HepG2 (cell line): Measurements from ENCODE around the gene EHD1. TPM values are rescaled to one million over a fixed set of nuclear protein-coding genes. Genes with fewer than 3 reads are reported as not detected.

Experiments
- CHD2 ChIP-seq: IDR thresholded peaks from 2 replicates; pipeline ENCODE4 v1.6.1; 2011; ENCODE audit warnings: low read depth, low read length, improper control_type of control experiment
- DMAP1 ChIP-seq: IDR thresholded peaks from 2 replicates; pipeline ENCODE4 v1.6.1; 2016
- EEA1 ChIP-seq: sonication (generic); formaldehyde crosslinking; IDR thresholded peaks from 2 replicates; pipeline ENCODE4 v1.5.1; 2020; ENCODE audit warnings: mild to moderate bottlenecking, missing genetic modification reagents, borderline replicate concordance
- HES4 ChIP-seq: sonication (generic); formaldehyde crosslinking; IDR thresholded peaks from 2 replicates; pipeline ENCODE4 v1.9.0; 2021; ENCODE audit warnings: mild to moderate bottlenecking, missing genetic modification reagents, borderline replicate concordance
- MAX ChIP-seq: IDR thresholded peaks from 2 replicates; pipeline ENCODE4 v1.6.1; 2012; ENCODE audit warnings: inconsistent platforms
- PRDM10 ChIP-seq: sonication (generic); formaldehyde crosslinking; IDR thresholded peaks from 2 replicates; pipeline ENCODE4 v1.4.0; 2020; ENCODE audit warnings: low read depth, missing genetic modification reagents
- SNAPC5 ChIP-seq: sonication (generic); formaldehyde crosslinking; IDR thresholded peaks from 2 replicates; pipeline ENCODE4 v1.8.1; 2023; ENCODE audit warnings: mild to moderate bottlenecking, missing genetic modification reagents, borderline replicate concordance
- SP2 ChIP-seq: sonication (generic); formaldehyde crosslinking; IDR thresholded peaks from 2 replicates; pipeline ENCODE4 v1.5.1; 2020; ENCODE audit warnings: mild to moderate bottlenecking, missing genetic modification reagents
- TFDP2 ChIP-seq: sonication (generic); formaldehyde crosslinking; IDR thresholded peaks from 2 replicates; pipeline ENCODE4 v1.4.0; 2020; ENCODE audit warnings: missing genetic modification reagents
- WIZ ChIP-seq: sonication (generic); formaldehyde crosslinking; IDR thresholded peaks from 2 replicates; pipeline ENCODE4 v1.5.1; 2020; ENCODE audit warnings: mild to moderate bottlenecking, missing genetic modification reagents
- ZBTB7A ChIP-seq: sonication (generic); formaldehyde crosslinking; IDR thresholded peaks from 2 replicates; pipeline ENCODE4 v1.8.0; 2022; ENCODE audit warnings: mild to moderate bottlenecking, missing genetic modification reagents
- ZFP90 ChIP-seq: sonication (generic); formaldehyde crosslinking; IDR thresholded peaks from 2 replicates; pipeline ENCODE4 v1.8.0; 2022; ENCODE audit warnings: missing genetic modification reagents, mild to moderate bottlenecking, inconsistent platforms, borderline replicate concordance
- ZFY ChIP-seq: sonication (generic); formaldehyde crosslinking; IDR thresholded peaks from 2 replicates; pipeline ENCODE4 v1.4.0; 2020; ENCODE audit warnings: missing genetic modification reagents
- ZNF331 ChIP-seq: sonication (generic); formaldehyde crosslinking; IDR thresholded peaks from 2 replicates; pipeline ENCODE4 v1.4.0; 2020; ENCODE audit warnings: missing genetic modification reagents
- ZNF530 ChIP-seq: sonication (generic); formaldehyde crosslinking; IDR thresholded peaks from 2 replicates; pipeline ENCODE4 v1.5.0; 2020; ENCODE audit warnings: low read depth, mild to moderate bottlenecking, missing genetic modification reagents
- ZNF556 ChIP-seq: sonication (generic); formaldehyde crosslinking; IDR thresholded peaks from 2 replicates; pipeline ENCODE4 v1.4.0; 2020; ENCODE audit warnings: mild to moderate bottlenecking, missing genetic modification reagents, borderline replicate concordance
- ZNF768 ChIP-seq: sonication (generic); formaldehyde crosslinking; IDR thresholded peaks from 2 replicates; pipeline ENCODE4 v1.4.0; 2020; ENCODE audit warnings: missing genetic modification reagents
- ZNF780A ChIP-seq: sonication (generic); formaldehyde crosslinking; IDR thresholded peaks from 2 replicates; pipeline ENCODE4 v1.8.0; 2022; ENCODE audit warnings: mild to moderate bottlenecking, missing genetic modification reagents, moderate library complexity
- ZNF879 ChIP-seq: sonication (generic); formaldehyde crosslinking; IDR thresholded peaks from 2 replicates; pipeline ENCODE4 v1.8.1; 2023; ENCODE audit warnings: missing genetic modification reagents
- polyA plus RNA-seq, 8 experiments: library from polyadenylated mRNA; depleted of rRNA in 3 of 8; stranded (reverse) in 7 of 8; unstranded in 1 of 8; fragments of >200 nt; fragmentation: Illumina TruSeq in 4 of 8; extraction: Trizol in 4 of 8; gene quantifications; 2 replicates each; pipeline versions ENCODE4 v1.2.1 to v1.2.3, GENCODE V29; 2011 to 2016; ENCODE audit warnings: low read depth in 4 of 8, missing spikeins in 1 of 8, mixed read lengths in 1 of 8; ENCODE audit not compliant: insufficient read depth in 1 of 8
- total RNA-seq, 5 experiments: library from RNA; depleted of rRNA; stranded (reverse); fragments of >200 nt; fragmentation: Illumina TruSeq; extraction: Trizol; gene quantifications; 2 replicates each; pipeline ENCODE4 v1.2.3, GENCODE V29; 2016; ENCODE audit warnings: low read depth in 1 of 5
- TF ChIP-seq, protein P1 (sequence below): IDR thresholded peaks from 2 replicates; pipeline ENCODE4 v1.6.1; 2016; ENCODE audit warnings: mild to moderate bottlenecking
- TF ChIP-seq, protein P2 (sequence below): sonication (generic); formaldehyde crosslinking; IDR thresholded peaks from 2 replicates; pipeline ENCODE4 v1.5.0; 2020; ENCODE audit warnings: missing genetic modification reagents

Gene EHD1
- total and polyA plus RNA-seq, 2 of the 13 experiments (the other 11 are each of a cell fraction or from before 2014, with no cell fraction given) = 23.6 to 26.6 TPM

DNA sequence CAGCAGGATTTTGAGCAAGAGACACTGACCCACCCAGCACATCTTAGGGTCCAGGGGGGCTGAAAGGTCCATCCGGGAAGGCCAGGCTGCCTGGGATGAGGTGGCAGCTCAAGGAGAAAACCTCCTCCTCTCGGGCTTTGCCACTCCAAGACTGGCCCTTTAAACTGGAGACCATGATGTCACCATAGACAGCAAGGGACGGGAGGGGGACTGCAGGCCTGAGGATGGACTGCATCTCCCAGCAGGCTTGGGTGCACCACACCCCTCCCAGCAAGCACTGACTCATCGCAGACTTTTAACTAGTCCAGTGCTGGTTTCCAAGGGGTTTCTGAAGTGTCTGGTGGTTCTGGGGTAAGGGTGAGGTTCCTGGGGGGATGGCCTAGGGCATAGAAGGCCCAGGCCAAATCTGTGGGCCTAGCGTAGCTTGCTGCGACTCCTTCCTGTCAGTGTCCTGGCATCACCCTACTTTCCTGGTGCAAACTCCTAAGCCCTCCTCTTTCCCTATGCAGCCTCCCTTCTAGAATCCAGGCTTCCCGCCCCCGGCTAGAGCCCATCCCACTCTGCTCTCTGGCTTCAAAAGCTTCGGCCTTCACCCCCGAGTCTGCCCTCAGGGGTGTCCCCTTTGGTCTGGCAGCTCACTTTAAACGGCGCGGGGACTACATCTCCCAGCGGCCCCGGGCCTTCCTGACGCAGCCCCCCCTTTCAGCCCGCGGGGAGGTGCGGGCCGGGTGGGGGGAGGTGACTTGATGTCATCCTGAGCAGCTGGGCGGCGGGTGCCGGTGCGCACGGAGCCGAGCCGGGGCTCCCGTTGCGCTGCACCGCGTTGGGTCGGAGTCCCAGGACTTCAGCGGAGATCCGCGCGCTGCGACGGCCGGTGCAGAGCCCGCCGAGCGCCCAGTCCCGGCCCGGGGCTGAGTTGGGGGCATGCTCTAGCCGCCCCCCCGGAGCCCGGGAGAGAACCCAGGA, 45.8 kb upstream of the EHD1 start, which contains the start of gene PPP2R5B (continued):
- TF ChIP-seq ZNF879 (no peak), ZNF331 (CRISPR knock-in tag) (peak; percentile 35; the same call in 1 of the 2 replicates), ZBTB7A (CRISPR knock-in tag) (peak; percentile 55; the same call in 1 of the 2 replicates), ZFY (CRISPR knock-in tag) (peak; percentile 77), ZNF556 (CRISPR knock-in tag) (no peak), TFDP2 (CRISPR knock-in tag) (peak; percentile 71), ZFP90 (CRISPR knock-in tag) (0 out of 2 replicates have a peak, but pooled peaks have one; percentile 26), DMAP1 (CRISPR knock-in tag) (peak; percentile 8; the same call in 1 of the 2 replicates), PRDM10 (peak; percentile 75), SNAPC5 (no peak), CHD2 (peak; percentile 47; the same call in 1 of the 2 replicates), ZNF768 (no peak; the same call in 1 of the 2 replicates), WIZ (no peak), EEA1 (CRISPR knock-in tag) (peak; percentile 80; the same call in 1 of the 2 replicates), ZNF780A (no peak), HES4 (CRISPR knock-in tag) (no peak), SP2 (CRISPR knock-in tag) (0 out of 2 replicates have a peak, but pooled peaks have one; percentile 40), ZNF530 (no peak), MAX (peak; percentile 43)
- TF ChIP-seq, protein P1, sequence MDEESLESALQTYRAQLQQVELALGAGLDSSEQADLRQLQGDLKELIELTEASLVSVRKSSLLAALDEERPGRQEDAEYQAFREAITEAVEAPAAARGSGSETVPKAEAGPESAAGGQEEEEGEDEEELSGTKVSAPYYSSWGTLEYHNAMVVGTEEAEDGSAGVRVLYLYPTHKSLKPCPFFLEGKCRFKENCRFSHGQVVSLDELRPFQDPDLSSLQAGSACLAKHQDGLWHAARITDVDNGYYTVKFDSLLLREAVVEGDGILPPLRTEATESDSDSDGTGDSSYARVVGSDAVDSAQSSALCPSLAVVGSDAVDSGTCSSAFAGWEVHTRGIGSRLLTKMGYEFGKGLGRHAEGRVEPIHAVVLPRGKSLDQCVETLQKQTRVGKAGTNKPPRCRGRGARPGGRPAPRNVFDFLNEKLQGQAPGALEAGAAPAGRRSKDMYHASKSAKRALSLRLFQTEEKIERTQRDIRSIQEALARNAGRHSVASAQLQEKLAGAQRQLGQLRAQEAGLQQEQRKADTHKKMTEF = peak; percentile 75; the same call in 1 of the 2 replicates
- TF ChIP-seq, protein P2, sequence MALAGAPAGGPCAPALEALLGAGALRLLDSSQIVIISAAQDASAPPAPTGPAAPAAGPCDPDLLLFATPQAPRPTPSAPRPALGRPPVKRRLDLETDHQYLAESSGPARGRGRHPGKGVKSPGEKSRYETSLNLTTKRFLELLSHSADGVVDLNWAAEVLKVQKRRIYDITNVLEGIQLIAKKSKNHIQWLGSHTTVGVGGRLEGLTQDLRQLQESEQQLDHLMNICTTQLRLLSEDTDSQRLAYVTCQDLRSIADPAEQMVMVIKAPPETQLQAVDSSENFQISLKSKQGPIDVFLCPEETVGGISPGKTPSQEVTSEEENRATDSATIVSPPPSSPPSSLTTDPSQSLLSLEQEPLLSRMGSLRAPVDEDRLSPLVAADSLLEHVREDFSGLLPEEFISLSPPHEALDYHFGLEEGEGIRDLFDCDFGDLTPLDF (CRISPR knock-in tag) = peak; percentile 67; the same call in 1 of the 2 replicates
